Measurements from ENCODE around the gene M1AP. TPM values are rescaled to one million over a fixed set of nuclear protein-coding genes. Genes with fewer than 3 reads are reported as not detected.
A peak's percentile ranks its signal among the peaks of the same experiment; 100 is the strongest.

M1AP gene
- total and polyA plus RNA-seq, 7 donors = 0.16 to 0.60 (median 0.33) TPM; not detected in 3

- TF ChIP-seq POLR2A (IDR thresholded peaks at IDR 0.05) (peak; percentile 81 to 89), POLR2AphosphoS5 (IDR thresholded peaks at IDR 0.05) (peak; percentile 65 to 94 (median 92)), EP300 (IDR thresholded peaks at IDR 0.05) (peak in 2 of 4 donors; percentile 22 to 59), CTCF (IDR thresholded peaks at IDR 0.05) (no peak)
- DNase-seq = peak; percentile 99
- peak within 1 kb of the TSS; percentile 72 to 96 (median 84) for H3K4me3 ChIP-seq
- peaks cover 0 to 34% (median 24%) of the 10 kb centered on the region in 4 donors for H3K4me1 ChIP-seq
- intact Hi-C loops (cut with DNase I) = loop anchor here (1.0 to 5.0 kb wide), 5 partner anchors 19 to 58 kb away; partner anchors contain the start of genes DOK1, PCGF1 and TTC31
- H3K27ac ChIP-seq = peak within 1 kb of the TSS; percentile 84 to 92 (median 89)
- H3K27me3 ChIP-seq = no peaks in the 10 kb centered on the region
- H3K9me3 ChIP-seq = no peaks in the 10 kb centered on the region
- peaks cover 22 to 43% (median 32%) of the 10 kb centered on the region in 4 donors for H3K36me3 ChIP-seq
- WGBS, 2 donors = 0% methylated on average over 87 of the region's 87 CpGs
Measured at GRCh38 chr2:74529357-74530238, 118.5 kb downstream of the M1AP start, which contains the start of the genes AUP1 and HTRA2. AUP1 (minus strand) TSS chr2:74529706; CDS start chr2:74529629, 77 bp downstream. HTRA2 (plus strand) TSS chr2:74529933; CDS start chr2:74530007, 74 bp downstream.

- H3K9me3 ChIP-seq = no peaks in the 10 kb centered on the region
- H3K4me1 ChIP-seq = peaks cover 0 to 34% (median 24%) of the 10 kb centered on the region in 4 donors
- no peaks in the 10 kb centered on the region for H3K27me3 ChIP-seq
- TF ChIP-seq EP300 (IDR thresholded peaks at IDR 0.05) (no peak), POLR2AphosphoS5 (IDR thresholded peaks at IDR 0.05) (no peak), POLR2A (IDR thresholded peaks at IDR 0.05) (no peak), CTCF (IDR thresholded peaks at IDR 0.05) (no peak)
- intact Hi-C loops (cut with DNase I) = loop anchor here (1.0 to 5.0 kb wide), 4 partner anchors 21 to 59 kb away; partner anchors contain the start of genes DOK1, PCGF1 and TTC31
- DNase-seq = no peak
- H3K27ac ChIP-seq = peak overlapping the region; percentile 84 to 92 (median 89)
- H3K4me3 ChIP-seq = peak overlapping the region; percentile 72 to 96 (median 84)
- H3K36me3 ChIP-seq = peaks cover 22 to 42% (median 32%) of the 10 kb centered on the region in 4 donors
- 12 to 16% methylated on average over 29 of the region's 29 CpGs for WGBS, 2 donors
Measured at GRCh38 chr2:74528600-74529356, 119.4 kb downstream of the M1AP start.

GRCh38 chr2:74527741-74528140 lies 120.4 kb downstream of the M1AP start:
- no peak for TF ChIP-seq CTCF (IDR thresholded peaks at IDR 0.05)
- TF ChIP-seq EP300 (IDR thresholded peaks at IDR 0.05) = no peak
- no peak for TF ChIP-seq POLR2A (IDR thresholded peaks at IDR 0.05)
- no peak for TF ChIP-seq POLR2AphosphoS5 (IDR thresholded peaks at IDR 0.05)
- no peaks in the 10 kb centered on the region for H3K9me3 ChIP-seq
- peaks cover 0 to 34% (median 24%) of the 10 kb centered on the region in 4 donors for H3K4me1 ChIP-seq
- no peak for DNase-seq
- no peak overlapping the region for H3K27ac ChIP-seq
- H3K27me3 ChIP-seq = no peaks in the 10 kb centered on the region
- no peak overlapping the region for H3K4me3 ChIP-seq
- WGBS, 2 donors = 94% methylated on average over 9 of the region's 9 CpGs
- peaks cover 22 to 32% (median 25%) of the 10 kb centered on the region in 4 donors for H3K36me3 ChIP-seq
- intact Hi-C loops (cut with DNase I) = loop anchor here (2.0 to 5.0 kb wide), 2 partner anchors 27 to 60 kb away; partner anchors contain the start of gene DOK1

- no peak overlapping the region for H3K4me3 ChIP-seq
- H3K27me3 ChIP-seq = no peaks in the 10 kb centered on the region
- H3K27ac ChIP-seq = no peak overlapping the region
- TF ChIP-seq CTCF (IDR thresholded peaks at IDR 0.05) = no peak
- TF ChIP-seq POLR2AphosphoS5 (IDR thresholded peaks at IDR 0.05) = no peak
- TF ChIP-seq POLR2A (IDR thresholded peaks at IDR 0.05) = no peak
- TF ChIP-seq EP300 (IDR thresholded peaks at IDR 0.05) = no peak
- intact Hi-C loops (cut with DNase I) = loop anchor here (5.0 kb wide), 1 partner anchor 61 kb away; no protein-coding TSS in a partner anchor
- 97% methylated on average over 11 of the region's 11 CpGs for WGBS, 2 donors
- H3K36me3 ChIP-seq = peaks cover 21 to 28% (median 22%) of the 10 kb centered on the region in 4 donors
- peaks cover 0 to 34% (median 23%) of the 10 kb centered on the region in 4 donors for H3K4me1 ChIP-seq
- H3K9me3 ChIP-seq = no peaks in the 10 kb centered on the region
- no peak for DNase-seq
Measured at GRCh38 chr2:74526649-74527230, 121.4 kb downstream of the M1AP start.

Measured in sigmoid colon (tissue), 7 donors.